ENCODE results near the gene XRRA1. TPM values are rescaled to one million over a fixed set of nuclear protein-coding genes. Genes with fewer than 3 reads are reported as not detected.
"Not testable (repeated sequence)": the region's sequence is repeated elsewhere in the genome, so short reads cannot be mapped to it uniquely, and the experiment has no call there.

XRRA1 gene
- total RNA-seq, 1 donor from 2014 or later = 5.8 TPM

DNA sequence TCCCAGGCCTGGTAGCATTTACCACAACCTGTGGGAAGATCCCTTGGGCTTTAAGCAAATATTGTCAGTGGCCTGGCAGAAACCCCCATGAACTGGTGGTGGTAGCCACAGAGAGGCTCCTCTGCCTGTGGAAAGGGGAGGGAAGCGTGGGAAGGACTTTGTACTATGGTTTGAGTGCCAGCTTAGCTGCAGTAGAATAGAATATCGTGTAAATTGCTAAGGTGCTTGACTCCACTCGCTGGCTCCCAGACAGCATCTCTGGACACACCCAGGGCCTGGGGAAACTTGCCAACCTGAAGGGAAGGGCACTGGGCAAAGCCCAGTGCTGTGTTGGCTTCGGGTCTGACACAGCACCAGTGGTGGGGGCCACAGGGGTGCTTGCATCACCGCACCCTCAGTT lies 52.6 kb downstream of the XRRA1 start:
- no peak for DNase-seq (ENCODE audit: low read depth in 2 of 2)

GRCh38 chr11:74895340-74896116 lies 53.4 kb downstream of the XRRA1 start:
- DNase-seq (ENCODE audit: low read depth in 2 of 2) = no peak

DNA sequence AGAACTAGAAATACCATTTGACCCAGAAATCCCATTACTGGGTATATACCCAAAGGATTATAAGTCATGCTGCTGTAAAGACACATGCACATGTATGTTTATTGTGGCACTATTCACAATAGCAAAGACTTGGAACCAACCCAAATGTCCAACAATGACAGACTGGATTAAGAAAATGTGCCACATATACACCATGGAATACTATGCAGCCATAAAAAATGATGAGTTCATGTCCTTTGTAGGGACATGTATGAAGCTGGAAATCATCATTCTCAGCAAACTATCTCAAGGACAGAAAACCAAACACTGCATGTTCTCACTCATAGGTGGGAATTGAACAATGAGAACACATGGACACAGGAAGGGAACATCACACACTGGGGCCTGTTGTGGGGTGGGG lies 55.9 kb downstream of the XRRA1 start:
- not testable (repeated sequence) for DNase-seq (ENCODE audit: low read depth in 2 of 2)

- peak; percentile 16 to 21 for DNase-seq (ENCODE audit: low read depth in 2 of 2)
Measured at GRCh38 chr11:74877132-74877531, 71.8 kb downstream of the XRRA1 start.

DNA sequence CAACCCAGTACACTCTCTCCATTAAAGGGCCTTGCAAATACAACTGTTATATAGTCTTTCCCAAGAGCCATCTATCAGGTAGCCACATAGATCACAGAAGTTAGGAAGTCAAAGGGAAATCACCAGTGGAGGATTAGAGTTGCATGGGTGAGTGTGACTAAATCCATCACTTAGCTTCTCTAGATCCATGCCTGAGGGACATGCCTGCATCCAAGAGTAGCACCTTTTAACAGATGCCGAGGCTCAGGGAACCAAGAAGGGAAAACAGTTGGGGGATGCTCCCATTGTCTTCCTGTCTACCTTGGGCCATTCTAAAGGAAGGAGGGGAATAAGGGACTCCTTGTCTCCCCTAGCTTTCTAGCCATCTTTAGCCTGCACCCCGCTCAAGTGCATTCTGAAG lies 77.9 kb downstream of the XRRA1 start:
- DNase-seq (ENCODE audit: low read depth in 2 of 2) = peak in 1 of 2 donors; percentile 20

- peak; percentile 71 to 76 for DNase-seq (ENCODE audit: low read depth in 2 of 2)
Measured at GRCh38 chr11:74870485-74870884, 78.4 kb downstream of the XRRA1 start.

- no peak for DNase-seq (ENCODE audit: low read depth in 2 of 2)
Measured at GRCh38 chr11:74866557-74866956, 82.3 kb downstream of the XRRA1 start.

DNA sequence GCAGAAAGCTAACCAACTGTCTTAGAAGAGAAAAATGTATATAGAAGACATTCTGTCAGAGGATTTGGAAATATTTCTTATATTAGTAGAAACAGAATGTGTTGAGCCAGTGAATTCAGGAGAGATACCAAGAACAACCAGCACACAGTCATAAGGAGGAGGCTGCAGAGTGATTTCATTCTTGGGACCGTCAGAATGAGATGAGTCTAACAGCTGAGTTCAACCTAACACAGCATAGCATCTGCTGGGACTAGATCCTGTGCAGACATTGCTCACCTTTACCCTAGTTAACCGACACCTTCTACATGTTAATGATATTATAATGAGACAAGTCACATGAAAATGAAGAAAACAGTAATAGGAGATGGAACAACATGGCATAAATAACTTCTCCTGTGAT lies 85.5 kb downstream of the XRRA1 start:
- no peak for DNase-seq (ENCODE audit: low read depth in 2 of 2)

DNA sequence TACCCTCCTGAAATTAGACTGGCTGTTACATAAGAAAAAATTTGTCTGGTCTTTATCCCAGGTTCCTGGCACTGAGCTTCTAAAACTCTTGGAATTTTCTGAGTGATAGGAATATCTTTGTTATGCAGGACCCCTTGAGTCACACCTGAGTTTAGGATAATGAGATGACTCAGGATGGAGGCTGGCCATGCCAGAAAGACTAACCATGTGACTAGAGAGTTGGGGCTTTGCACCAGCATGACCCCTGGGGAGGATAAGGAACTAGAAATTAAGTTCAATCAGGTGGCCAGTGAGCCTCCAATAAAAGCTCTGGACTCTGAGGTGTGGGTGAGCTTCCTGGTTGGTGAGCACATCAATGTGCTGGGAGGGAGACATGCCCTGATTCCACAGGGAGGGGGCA lies 88.1 kb downstream of the XRRA1 start:
- no peak for DNase-seq (ENCODE audit: low read depth in 2 of 2)

DNA sequence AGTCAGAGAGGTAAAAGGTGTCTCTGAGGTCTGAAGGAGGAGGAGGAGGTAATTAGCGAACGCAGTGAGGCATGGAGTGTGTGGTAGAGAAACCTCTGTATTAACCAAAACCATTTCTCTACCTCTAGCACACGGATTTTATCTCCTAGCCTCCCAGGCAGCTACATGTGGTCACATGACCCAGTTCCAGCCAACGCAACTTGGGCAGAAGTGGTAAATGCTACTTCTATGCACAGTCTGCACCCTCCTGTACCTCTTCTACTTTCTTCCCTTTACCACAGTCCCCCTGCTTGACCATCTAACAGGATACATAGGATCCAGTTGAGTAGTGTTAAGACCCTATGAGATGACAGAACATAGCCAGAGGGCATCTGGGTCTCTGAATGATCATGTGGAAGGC lies 95.7 kb downstream of the XRRA1 start:
- DNase-seq (ENCODE audit: low read depth in 2 of 2) = no peak

GRCh38 chr11:74849525-74850391 lies 99.1 kb downstream of the XRRA1 start:
- peak in 1 of 2 donors; percentile 19 for DNase-seq (ENCODE audit: low read depth in 2 of 2)

GRCh38 chr11:74847895-74848294 lies 101.0 kb downstream of the XRRA1 start:
- DNase-seq (ENCODE audit: low read depth in 2 of 2) = no peak

GRCh38 chr11:74847395-74847794 lies 101.5 kb downstream of the XRRA1 start:
- DNase-seq (ENCODE audit: low read depth in 2 of 2) = no peak

- peak; percentile 51 to 53 for DNase-seq (ENCODE audit: low read depth in 2 of 2)
Measured at GRCh38 chr11:74846770-74847169, 102.1 kb downstream of the XRRA1 start.

- no peak for DNase-seq (ENCODE audit: low read depth in 2 of 2)
Measured at GRCh38 chr11:74845978-74846517, 102.8 kb downstream of the XRRA1 start.

- no peak for DNase-seq (ENCODE audit: low read depth in 2 of 2)
Measured at GRCh38 chr11:74844865-74845264, 104.0 kb downstream of the XRRA1 start.

- DNase-seq (ENCODE audit: low read depth in 2 of 2) = no peak
Measured at GRCh38 chr11:74844072-74844471, 104.8 kb downstream of the XRRA1 start.

GRCh38 chr11:74842967-74843366 lies 105.9 kb downstream of the XRRA1 start:
- no peak for DNase-seq (ENCODE audit: low read depth in 2 of 2)

GRCh38 chr11:74840486-74840885 lies 108.4 kb downstream of the XRRA1 start:
- peak in 1 of 2 donors; percentile 22 for DNase-seq (ENCODE audit: low read depth in 2 of 2)

DNA sequence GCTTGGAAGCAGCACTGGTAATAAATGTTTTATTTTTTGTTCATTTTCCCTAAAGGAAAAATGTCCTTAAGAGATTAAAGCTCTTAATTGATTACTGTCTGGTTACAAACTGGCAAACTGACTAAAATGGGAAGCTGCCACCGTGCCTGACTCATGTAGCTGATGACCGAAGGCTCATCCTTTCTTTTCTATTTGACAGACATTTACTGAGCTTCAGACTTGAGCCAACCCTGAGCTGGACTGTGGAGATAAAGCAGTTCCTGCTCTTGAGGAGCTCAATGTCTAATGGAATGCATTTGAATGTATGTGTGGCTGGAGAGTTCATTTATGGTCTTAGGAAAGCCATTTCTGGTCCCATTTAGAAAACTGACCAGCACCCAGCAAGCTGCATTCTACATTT lies 108.9 kb downstream of the XRRA1 start:
- peak in 1 of 2 donors; percentile 20 for DNase-seq (ENCODE audit: low read depth in 2 of 2)

- DNase-seq (ENCODE audit: low read depth in 2 of 2) = no peak
Measured at GRCh38 chr11:74839446-74839845, 109.4 kb downstream of the XRRA1 start.

- no peak for DNase-seq (ENCODE audit: low read depth in 2 of 2)
Measured at GRCh38 chr11:74838188-74838587, 110.7 kb downstream of the XRRA1 start.
